Liver (tissue), 9 donors: ENCODE results near the gene MFSD2B. TPM values are rescaled to one million over a fixed set of nuclear protein-coding genes. Genes with fewer than 3 reads are reported as not detected.
"Not testable (repeated sequence)": the region's sequence is repeated elsewhere in the genome, so short reads cannot be mapped to it uniquely, and the experiment has no call there.

Experiments used
- DNase-seq: peaks from one replicate; pipeline ENCODE4 v3.0.0-alpha.2; 2017; ENCODE audit warnings: low spot score
- H3K27ac ChIP-seq, 2 donors: one replicate each; pipeline ENCODE4 v1.7.0; 2013; ENCODE audit warnings: inconsistent platforms in 2 of 2, low read length in 2 of 2, control low read depth in 1 of 2, low read depth in 1 of 2, mild to moderate bottlenecking in 1 of 2
- H3K27me3 ChIP-seq, 4 donors: one replicate each; pipeline versions ENCODE4 v1.6.1 to v1.7.0; 2013; ENCODE audit warnings: low read length in 3 of 4, inconsistent platforms in 1 of 4, mild to moderate bottlenecking in 1 of 4, moderate library complexity in 1 of 4; ENCODE audit not compliant: control insufficient read depth in 4 of 4, insufficient read depth in 4 of 4
- H3K36me3 ChIP-seq, 4 donors: one replicate each; pipeline versions ENCODE4 v1.6.1 to v1.7.0; 2013; ENCODE audit warnings: low read length in 3 of 4, mild to moderate bottlenecking in 3 of 4, low read depth in 1 of 4, moderate library complexity in 1 of 4; ENCODE audit not compliant: control insufficient read depth in 4 of 4, insufficient read depth in 3 of 4
- H3K4me1 ChIP-seq, 4 donors: one replicate each; pipeline versions ENCODE4 v1.6.1 to v1.7.0; 2013; ENCODE audit warnings: low read length in 3 of 4, mild to moderate bottlenecking in 3 of 4, moderate library complexity in 1 of 4; ENCODE audit not compliant: control insufficient read depth in 4 of 4, insufficient read depth in 4 of 4
- H3K4me3 ChIP-seq, 3 donors: one replicate each; pipeline versions ENCODE4 v1.6.1 to v1.7.0; 2013; ENCODE audit warnings: low read length in 3 of 3, control low read depth in 1 of 3, low read depth in 1 of 3, mild to moderate bottlenecking in 1 of 3
- H3K9ac ChIP-seq, 2 donors: one replicate each; pipeline ENCODE4 v1.7.0; 2013; ENCODE audit warnings: low read length in 2 of 2, mild to moderate bottlenecking in 2 of 2, moderate library complexity in 2 of 2, control low read depth in 1 of 2, low read depth in 1 of 2
- H3K9me3 ChIP-seq, 4 donors: one replicate each; pipeline versions ENCODE4 v1.6.1 to v1.7.0; 2013; ENCODE audit warnings: low read length in 3 of 4; ENCODE audit not compliant: control insufficient read depth in 4 of 4
- CTCF ChIP-seq: fragments of 150-350 bp; IDR thresholded peaks from 2 replicates; pipeline ENCODE4 v1.5.1; 2017; ENCODE audit warnings: improper control_type of control experiment, low read depth, low read length; ENCODE audit not compliant: missing input control
- EGR1 ChIP-seq, 2 donors: IDR thresholded peaks; 2 replicates each; pipeline ENCODE4 v1.6.1; 2016 to 2018; ENCODE audit warnings: antibody characterized with exemption in 2 of 2, low read depth in 2 of 2
- FOXA1 ChIP-seq: IDR thresholded peaks from 2 replicates; pipeline ENCODE4 v1.6.1; 2016; ENCODE audit warnings: antibody characterized with exemption
- FOXA2 ChIP-seq: IDR thresholded peaks from 2 replicates; pipeline ENCODE4 v1.6.1; 2016; ENCODE audit warnings: antibody characterized with exemption
- GABPA ChIP-seq, 2 donors: IDR thresholded peaks in 1 of 2; conservative IDR thresholded peaks in 1 of 2; 2 replicates each; pipeline ENCODE4 v1.6.1; 2016; ENCODE audit warnings: antibody characterized with exemption in 2 of 2, mild to moderate bottlenecking in 1 of 2, moderate library complexity in 1 of 2
- HNF4A ChIP-seq, 2 donors: conservative IDR thresholded peaks; 2 replicates each; pipeline ENCODE4 v1.6.1; 2016; ENCODE audit warnings: antibody characterized with exemption in 2 of 2, mild to moderate bottlenecking in 2 of 2
- HNF4G ChIP-seq: IDR thresholded peaks from 2 replicates; pipeline ENCODE4 v1.6.1; 2016; ENCODE audit warnings: antibody characterized with exemption
- JUND ChIP-seq, 2 donors: IDR thresholded peaks; 2 replicates each; pipeline ENCODE4 v1.6.1; 2016; ENCODE audit warnings: antibody characterized with exemption in 2 of 2
- MAX ChIP-seq: IDR thresholded peaks from 2 replicates; pipeline ENCODE4 v1.6.1; 2016; ENCODE audit warnings: antibody characterized with exemption
- NR2F2 ChIP-seq: IDR thresholded peaks from 2 replicates; pipeline ENCODE4 v1.6.1; 2016; ENCODE audit warnings: antibody characterized with exemption
- RAD21 ChIP-seq, 2 donors: IDR thresholded peaks; 2 replicates each; pipeline ENCODE4 v1.6.1; 2016; ENCODE audit warnings: antibody characterized with exemption in 2 of 2, mild to moderate bottlenecking in 2 of 2
- RXRA ChIP-seq, 2 donors: IDR thresholded peaks; 2 replicates each; pipeline ENCODE4 v1.6.1; 2017 to 2018; ENCODE audit warnings: antibody characterized with exemption in 2 of 2, mild to moderate bottlenecking in 1 of 2
- SP1 ChIP-seq: IDR thresholded peaks from 2 replicates; pipeline ENCODE4 v1.6.1; 2018; ENCODE audit warnings: antibody characterized with exemption, mild to moderate bottlenecking
- TAF1 ChIP-seq: conservative IDR thresholded peaks from 2 replicates; pipeline ENCODE4 v1.6.1; 2016; ENCODE audit warnings: antibody characterized with exemption, mild to moderate bottlenecking
- YY1 ChIP-seq: IDR thresholded peaks from 2 replicates; pipeline ENCODE4 v1.6.1; 2016; ENCODE audit warnings: antibody characterized with exemption, mild to moderate bottlenecking
- ZBTB33 ChIP-seq: IDR thresholded peaks from 2 replicates; pipeline ENCODE4 v1.6.1; 2016; ENCODE audit warnings: antibody characterized with exemption
- WGBS: extraction: QIAGEN DNeasy Blood & Tissue Kit; methylation state at CpG from one replicate; pipeline ENCODE4 v1.1.7; 2013; 5-methylcytosine and 5-hydroxymethylcytosine counted together
- polyA plus RNA-seq, 2 donors: library from polyadenylated mRNA; stranded (reverse) in 1 of 2; unstranded in 1 of 2; fragments of 200-250 nt in 1 of 2; fragments of >200 nt in 1 of 2; fragmentation: Nextera tagmentation in 1 of 2; extraction: Ambion mirVana in 1 of 2; gene quantifications; one replicate each; pipeline versions ENCODE4 v1.2.1 to v1.2.3, GENCODE V29; 2013 to 2015
- total RNA-seq, 2 donors: library from RNA; depleted of rRNA; stranded (reverse); fragments of >200 nt; gene quantifications; one replicate each; pipeline ENCODE4 v1.2.3, GENCODE V29; 2014
- TF ChIP-seq, protein P1 (sequence below): IDR thresholded peaks from 2 replicates; pipeline ENCODE4 v1.6.1; 2016; ENCODE audit warnings: antibody characterized with exemption, mild to moderate bottlenecking
- donor health status: healthy.
- donor health status: healthy.
- donor health status: healthy.
- donor health status: healthy.
- donor health status: healthy.

MFSD2B gene
- total and polyA plus RNA-seq, 4 donors = 0.02 to 26.1 (median 0.22) TPM

- Histone ChIP-seq H3K9ac (no peak overlapping the region), H3K36me3 (peaks cover 7 to 22% (median 12%) of the 10 kb centered on the region in 4 donors), H3K4me3 (no peak overlapping the region), H3K27ac (no peak overlapping the region), H3K27me3 (no peaks in the 10 kb centered on the region), H3K4me1 (no peaks in the 10 kb centered on the region), H3K9me3 (no peaks in the 10 kb centered on the region)
- DNase-seq = no peak
- WGBS = 87% methylated on average over 9 of the region's 9 CpGs
- no peak for TF ChIP-seq SP1
Observed at GRCh38 chr2:24038786-24039499, 29.1 kb downstream of the MFSD2B start.

DNA sequence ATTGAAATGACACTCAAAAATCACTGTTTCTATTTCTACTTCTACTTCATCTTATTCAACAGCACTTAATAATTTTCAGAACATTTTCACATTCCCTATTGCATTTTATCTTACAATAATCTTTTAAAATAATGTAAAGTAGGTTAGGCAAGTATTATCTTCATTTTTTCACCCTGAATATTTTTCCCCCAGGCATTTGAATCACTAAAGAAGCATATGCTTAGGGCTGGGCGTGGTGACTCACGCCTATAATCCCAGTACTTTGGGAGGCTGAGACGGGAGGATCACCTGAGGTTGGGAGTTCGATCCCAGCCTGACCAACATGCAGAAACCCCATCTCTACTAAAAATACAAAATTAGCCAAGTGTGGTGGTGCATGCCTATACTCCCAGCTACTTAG lies 30.6 kb downstream of the MFSD2B start:
- no peak overlapping the region for H3K4me3 ChIP-seq
- 97% methylated on average over 4 of the region's 4 CpGs for WGBS
- H3K27me3 ChIP-seq = no peaks in the 10 kb centered on the region
- TF ChIP-seq, protein P1, sequence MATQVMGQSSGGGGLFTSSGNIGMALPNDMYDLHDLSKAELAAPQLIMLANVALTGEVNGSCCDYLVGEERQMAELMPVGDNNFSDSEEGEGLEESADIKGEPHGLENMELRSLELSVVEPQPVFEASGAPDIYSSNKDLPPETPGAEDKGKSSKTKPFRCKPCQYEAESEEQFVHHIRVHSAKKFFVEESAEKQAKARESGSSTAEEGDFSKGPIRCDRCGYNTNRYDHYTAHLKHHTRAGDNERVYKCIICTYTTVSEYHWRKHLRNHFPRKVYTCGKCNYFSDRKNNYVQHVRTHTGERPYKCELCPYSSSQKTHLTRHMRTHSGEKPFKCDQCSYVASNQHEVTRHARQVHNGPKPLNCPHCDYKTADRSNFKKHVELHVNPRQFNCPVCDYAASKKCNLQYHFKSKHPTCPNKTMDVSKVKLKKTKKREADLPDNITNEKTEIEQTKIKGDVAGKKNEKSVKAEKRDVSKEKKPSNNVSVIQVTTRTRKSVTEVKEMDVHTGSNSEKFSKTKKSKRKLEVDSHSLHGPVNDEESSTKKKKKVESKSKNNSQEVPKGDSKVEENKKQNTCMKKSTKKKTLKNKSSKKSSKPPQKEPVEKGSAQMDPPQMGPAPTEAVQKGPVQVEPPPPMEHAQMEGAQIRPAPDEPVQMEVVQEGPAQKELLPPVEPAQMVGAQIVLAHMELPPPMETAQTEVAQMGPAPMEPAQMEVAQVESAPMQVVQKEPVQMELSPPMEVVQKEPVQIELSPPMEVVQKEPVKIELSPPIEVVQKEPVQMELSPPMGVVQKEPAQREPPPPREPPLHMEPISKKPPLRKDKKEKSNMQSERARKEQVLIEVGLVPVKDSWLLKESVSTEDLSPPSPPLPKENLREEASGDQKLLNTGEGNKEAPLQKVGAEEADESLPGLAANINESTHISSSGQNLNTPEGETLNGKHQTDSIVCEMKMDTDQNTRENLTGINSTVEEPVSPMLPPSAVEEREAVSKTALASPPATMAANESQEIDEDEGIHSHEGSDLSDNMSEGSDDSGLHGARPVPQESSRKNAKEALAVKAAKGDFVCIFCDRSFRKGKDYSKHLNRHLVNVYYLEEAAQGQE = no peak
- TF ChIP-seq HNF4G (no peak), MAX (no peak), RAD21 (IDR thresholded peaks at IDR 0.05) (no peak), JUND (IDR thresholded peaks at IDR 0.05) (no peak), GABPA (IDR thresholded peaks at IDR 0.05 in 1 of 2, conservative IDR thresholded peaks at IDR 0.05 in 1 of 2) (no peak), FOXA2 (no peak), NR2F2 (no peak), CTCF (no peak), HNF4A (conservative IDR thresholded peaks at IDR 0.05) (no peak), EGR1 (IDR thresholded peaks at IDR 0.05; ENCODE audit: low read depth in 2 of 2) (no peak), SP1 (no peak), TAF1 (no peak), RXRA (IDR thresholded peaks at IDR 0.05) (no peak), ZBTB33 (no peak), YY1 (no peak), FOXA1 (no peak)
- H3K36me3 ChIP-seq = peaks cover 7 to 22% (median 12%) of the 10 kb centered on the region in 4 donors
- H3K4me1 ChIP-seq = no peaks in the 10 kb centered on the region
- DNase-seq = no peak
- H3K9ac ChIP-seq = no peak overlapping the region
- H3K9me3 ChIP-seq = no peaks in the 10 kb centered on the region
- H3K27ac ChIP-seq = no peak overlapping the region

- not testable (repeated sequence) for H3K9ac ChIP-seq, DNase-seq, H3K4me3 ChIP-seq, H3K27me3 ChIP-seq, H3K9me3 ChIP-seq, H3K27ac ChIP-seq
- peaks cover 3 to 11% (median 7%) of the 10 kb centered on the region in 4 donors for H3K4me1 ChIP-seq
- peaks cover 2 to 12% (median 8%) of the 10 kb centered on the region in 4 donors for H3K36me3 ChIP-seq
- WGBS = 96% methylated on average over 6 of the region's 6 CpGs
Observed at GRCh38 chr2:24043133-24043532, 33.2 kb downstream of the MFSD2B start.
